Ishikawa (cell line): ENCODE measurements around the gene MIAT.

Experiments used
- CEBPB ChIP-seq: IDR thresholded peaks from 2 replicates; pipeline ENCODE4 v1.6.1; 2012
- CREB1 ChIP-seq: IDR thresholded peaks from 2 replicates; pipeline ENCODE4 v1.6.1; 2012; ENCODE audit warnings: low read depth
- EGR1 ChIP-seq: IDR thresholded peaks from 2 replicates; pipeline ENCODE4 v1.6.1; 2012
- EP300 ChIP-seq: IDR thresholded peaks from 2 replicates; pipeline ENCODE4 v1.6.1; 2012; ENCODE audit warnings: borderline replicate concordance
- FOXM1 ChIP-seq: IDR thresholded peaks from 2 replicates; pipeline ENCODE4 v1.6.1; 2012; ENCODE audit warnings: low read depth, borderline replicate concordance
- NFIC ChIP-seq: IDR thresholded peaks from 2 replicates; pipeline ENCODE4 v1.6.1; 2012
- RAD21 ChIP-seq: IDR thresholded peaks from 2 replicates; pipeline ENCODE4 v1.6.1; 2012; ENCODE audit warnings: low read depth
- TAF1 ChIP-seq: IDR thresholded peaks from 2 replicates; pipeline ENCODE4 v1.6.1; 2012; ENCODE audit warnings: low read depth, mild to moderate bottlenecking
- TCF12 ChIP-seq: IDR thresholded peaks from 2 replicates; pipeline ENCODE4 v1.6.1; 2012; ENCODE audit warnings: low read depth
- TEAD4 ChIP-seq: IDR thresholded peaks from 2 replicates; pipeline ENCODE4 v1.6.1; 2012
- YY1 ChIP-seq: IDR thresholded peaks from 2 replicates; pipeline ENCODE4 v1.6.1; 2012; ENCODE audit warnings: low read depth
- ZBTB7A ChIP-seq: IDR thresholded peaks from 2 replicates; pipeline ENCODE4 v1.6.1; 2012; ENCODE audit warnings: low read depth
- TF ChIP-seq, protein P1 (sequence below): IDR thresholded peaks from 2 replicates; pipeline ENCODE4 v1.6.1; 2012
- TF ChIP-seq, protein P2 (sequence below): IDR thresholded peaks from 2 replicates; pipeline ENCODE4 v1.6.1; 2012
- TF ChIP-seq, protein P3 (sequence below): IDR thresholded peaks from 2 replicates; pipeline ENCODE4 v1.6.1; 2012; ENCODE audit warnings: low read depth, mild to moderate bottlenecking

MIAT gene

GRCh38 chr22:26621663-26622062 is 35.7 kb upstream of the MIAT start, which contains the start of gene CRYBA4:
CRYBA4 (plus strand) TSS chr22:26621963; CDS start chr22:26622597, 634 bp downstream.
- TF ChIP-seq NFIC (no peak), TEAD4 (no peak), EGR1 (no peak), CREB1 (no peak), RAD21 (no peak), TCF12 (no peak), YY1 (no peak), TAF1 (no peak), ZBTB7A (no peak)
- TF ChIP-seq, protein P1, sequence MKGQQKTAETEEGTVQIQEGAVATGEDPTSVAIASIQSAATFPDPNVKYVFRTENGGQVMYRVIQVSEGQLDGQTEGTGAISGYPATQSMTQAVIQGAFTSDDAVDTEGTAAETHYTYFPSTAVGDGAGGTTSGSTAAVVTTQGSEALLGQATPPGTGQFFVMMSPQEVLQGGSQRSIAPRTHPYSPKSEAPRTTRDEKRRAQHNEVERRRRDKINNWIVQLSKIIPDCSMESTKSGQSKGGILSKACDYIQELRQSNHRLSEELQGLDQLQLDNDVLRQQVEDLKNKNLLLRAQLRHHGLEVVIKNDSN = no peak
- TF ChIP-seq, protein P2, sequence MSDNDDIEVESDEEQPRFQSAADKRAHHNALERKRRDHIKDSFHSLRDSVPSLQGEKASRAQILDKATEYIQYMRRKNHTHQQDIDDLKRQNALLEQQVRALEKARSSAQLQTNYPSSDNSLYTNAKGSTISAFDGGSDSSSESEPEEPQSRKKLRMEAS = no peak
- TF ChIP-seq, protein P3, sequence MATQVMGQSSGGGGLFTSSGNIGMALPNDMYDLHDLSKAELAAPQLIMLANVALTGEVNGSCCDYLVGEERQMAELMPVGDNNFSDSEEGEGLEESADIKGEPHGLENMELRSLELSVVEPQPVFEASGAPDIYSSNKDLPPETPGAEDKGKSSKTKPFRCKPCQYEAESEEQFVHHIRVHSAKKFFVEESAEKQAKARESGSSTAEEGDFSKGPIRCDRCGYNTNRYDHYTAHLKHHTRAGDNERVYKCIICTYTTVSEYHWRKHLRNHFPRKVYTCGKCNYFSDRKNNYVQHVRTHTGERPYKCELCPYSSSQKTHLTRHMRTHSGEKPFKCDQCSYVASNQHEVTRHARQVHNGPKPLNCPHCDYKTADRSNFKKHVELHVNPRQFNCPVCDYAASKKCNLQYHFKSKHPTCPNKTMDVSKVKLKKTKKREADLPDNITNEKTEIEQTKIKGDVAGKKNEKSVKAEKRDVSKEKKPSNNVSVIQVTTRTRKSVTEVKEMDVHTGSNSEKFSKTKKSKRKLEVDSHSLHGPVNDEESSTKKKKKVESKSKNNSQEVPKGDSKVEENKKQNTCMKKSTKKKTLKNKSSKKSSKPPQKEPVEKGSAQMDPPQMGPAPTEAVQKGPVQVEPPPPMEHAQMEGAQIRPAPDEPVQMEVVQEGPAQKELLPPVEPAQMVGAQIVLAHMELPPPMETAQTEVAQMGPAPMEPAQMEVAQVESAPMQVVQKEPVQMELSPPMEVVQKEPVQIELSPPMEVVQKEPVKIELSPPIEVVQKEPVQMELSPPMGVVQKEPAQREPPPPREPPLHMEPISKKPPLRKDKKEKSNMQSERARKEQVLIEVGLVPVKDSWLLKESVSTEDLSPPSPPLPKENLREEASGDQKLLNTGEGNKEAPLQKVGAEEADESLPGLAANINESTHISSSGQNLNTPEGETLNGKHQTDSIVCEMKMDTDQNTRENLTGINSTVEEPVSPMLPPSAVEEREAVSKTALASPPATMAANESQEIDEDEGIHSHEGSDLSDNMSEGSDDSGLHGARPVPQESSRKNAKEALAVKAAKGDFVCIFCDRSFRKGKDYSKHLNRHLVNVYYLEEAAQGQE = no peak

DNA sequence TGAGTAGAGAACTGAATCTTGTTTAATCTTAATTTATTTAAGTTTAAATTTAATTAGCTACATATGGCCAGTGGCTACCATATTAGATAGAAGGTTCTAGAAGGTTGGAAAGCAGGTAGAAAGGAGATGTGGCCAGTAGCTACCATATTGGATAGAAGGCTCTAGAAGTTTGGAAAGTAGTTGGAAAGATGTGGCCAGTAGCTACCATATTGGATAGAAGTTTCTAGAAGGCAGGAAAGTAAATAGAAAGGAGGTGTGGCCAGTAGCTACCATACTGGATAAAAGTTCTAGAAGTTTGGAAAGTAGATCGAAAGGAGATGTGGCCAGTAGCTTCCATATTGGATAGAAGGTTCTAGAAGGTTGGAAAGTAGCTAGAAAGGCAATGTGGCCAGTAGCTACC is 33.4 kb upstream of the MIAT start:
- TF ChIP-seq EP300 (no peak), CEBPB (no peak), ZBTB7A (no peak), CREB1 (no peak)
- TF ChIP-seq, protein P2 = no peak

DNA sequence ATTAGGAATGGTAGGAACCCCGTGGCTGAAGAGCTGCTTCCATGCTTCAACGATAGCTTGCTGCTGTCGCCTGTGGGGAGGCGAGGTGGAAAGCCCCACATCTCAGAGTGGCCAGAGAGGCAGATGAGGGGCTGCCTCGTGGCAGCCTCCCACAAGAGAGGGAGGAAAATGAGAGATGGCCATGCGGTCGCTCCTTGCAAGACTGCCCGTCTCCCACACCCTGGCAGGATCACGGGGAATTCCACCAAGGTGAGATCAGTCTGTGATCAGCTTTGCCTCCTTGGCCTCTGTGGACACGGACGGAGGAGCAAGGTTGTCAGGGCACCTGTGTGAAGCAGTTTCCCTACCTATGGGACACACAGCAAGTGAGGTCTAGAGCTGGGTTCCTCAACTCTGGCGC is 32.6 kb upstream of the MIAT start:
- no peak for TF ChIP-seq CREB1
- TF ChIP-seq TAF1 = no peak
- TF ChIP-seq, protein P3 = no peak
- no peak for TF ChIP-seq ZBTB7A
- TF ChIP-seq, protein P1 = no peak
- no peak for TF ChIP-seq EGR1
- TF ChIP-seq CEBPB = no peak
- TF ChIP-seq NFIC = no peak
- TF ChIP-seq EP300 = no peak
- TF ChIP-seq TCF12 = no peak
- no peak for TF ChIP-seq FOXM1
- no peak for TF ChIP-seq TEAD4
- TF ChIP-seq, protein P2 = no peak
- no peak for TF ChIP-seq RAD21
- no peak for TF ChIP-seq YY1

DNA sequence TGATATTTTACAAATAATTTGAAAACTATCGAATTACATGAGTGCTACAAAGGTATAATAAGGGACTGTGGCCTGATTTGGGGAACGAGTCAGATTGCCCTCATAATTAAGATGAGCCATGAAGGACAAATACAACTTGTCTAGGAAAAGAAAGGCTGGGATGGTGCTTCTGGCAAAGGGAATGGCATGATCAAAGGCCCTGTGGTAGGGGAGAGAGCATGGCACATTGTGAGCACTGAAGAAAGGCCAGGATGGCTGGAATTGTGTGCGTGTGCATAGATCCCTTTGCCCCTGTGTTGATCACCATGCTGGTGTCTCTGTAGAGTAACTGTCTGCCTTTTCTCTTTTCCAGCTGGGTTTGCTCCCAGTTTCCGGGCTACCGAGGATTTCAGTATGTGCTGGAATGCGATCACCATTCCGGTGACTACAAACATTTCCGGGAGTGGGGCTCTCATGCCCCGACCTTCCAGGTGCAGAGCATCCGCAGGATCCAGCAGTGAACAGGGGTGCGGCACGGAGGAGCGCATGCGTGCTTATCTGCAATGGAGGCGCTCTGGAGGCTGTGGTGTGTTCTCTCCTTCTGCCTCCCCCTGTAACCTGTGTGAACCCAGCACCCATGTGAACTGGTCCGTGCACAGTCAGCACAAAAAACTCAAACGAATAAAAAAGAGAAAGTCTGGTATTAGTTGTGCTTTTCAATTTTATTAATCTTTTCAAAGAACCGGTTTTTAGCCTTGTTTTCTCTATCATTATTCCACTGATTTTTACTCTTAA is 27.2 kb upstream of the MIAT start:
- TF ChIP-seq FOXM1 (no peak), TCF12 (no peak), NFIC (no peak), TEAD4 (no peak), CREB1 (no peak), EP300 (no peak), EGR1 (no peak)

- TF ChIP-seq, protein P3 = no peak
- TF ChIP-seq, protein P1 = no peak
- TF ChIP-seq ZBTB7A (no peak), TEAD4 (no peak), FOXM1 (no peak), EGR1 (no peak), CREB1 (no peak), EP300 (no peak), YY1 (no peak), NFIC (no peak)
- TF ChIP-seq, protein P2 = no peak
These were observed 26.1 kb upstream of the MIAT start for GRCh38 chr22:26631282-26631681.
